HCT116 (cell line): ENCODE results near the gene RCC2. TPM values are rescaled to one million over a fixed set of nuclear protein-coding genes. Genes with fewer than 3 reads are reported as not detected.

Experiments used
- ATAC-seq: fragments of 200-7000 bp; cut with Tn5 transposase; 2 replicates; pipeline ENCODE4 v1.9.1; 2020; ENCODE audit warnings: mild to moderate bottlenecking, moderate library complexity
- BruUV-seq: library from RNA; stranded (reverse); fragments of 400-500 nt; replicated peaks from 2 replicates; lab custom pipeline; 2021; lab: Mats Ljungman, UMichigan
- CTCF ChIA-PET: fragments of 300-600 bp; sonication (Branson Sonifier 250); formaldehyde crosslinking; loops from one replicate; lab custom pipeline; 2021; ENCODE audit warnings: antibody characterized with exemption; lab: Charles Lee
- POLR2A ChIA-PET: fragments of 300-600, 350-600 bp; sonication (Branson Sonifier 250); formaldehyde crosslinking; loops from one replicate; lab custom pipeline; 2021; ENCODE audit warnings: antibody characterized with exemption; lab: Charles Lee
- RAD21 ChIA-PET, 2 experiments: fragments of 300-600 bp; sonication (Branson Sonifier 250); formaldehyde crosslinking; loops; one replicate each; lab custom pipeline; 2023; ENCODE audit warnings: low total read pairs in 2 of 2; ENCODE audit not compliant: uncharacterized antibody in 2 of 2, unreplicated experiment in 2 of 2, low non-redundant PET in 1 of 2; lab: Charles Lee
- DNase-seq: peaks from one replicate; pipeline ENCODE4 v3.0.0-alpha.2; 2010; ENCODE audit warnings: low read depth, low spot score
- H2AFZ ChIP-seq: fragments of 200-600 bp; shearing (Covaris generic), sonication (generic); 2 replicates; pipeline ENCODE4 v1.6.1; 2017; ENCODE audit warnings: low read depth, mixed run types, mixed read lengths, antibody characterized with exemption, low read length; ENCODE audit not compliant: poor library complexity, severe bottlenecking
- H3K27ac ChIP-seq: 2 replicates; pipeline ENCODE4 v1.5.1; 2012; ENCODE audit warnings: low read depth, low read length
- H3K27me3 ChIP-seq: fragments of 200-600 bp; sonication (generic); 2 replicates; pipeline ENCODE4 v1.6.1; 2016; ENCODE audit warnings: mixed run types, low read length, mixed read lengths; ENCODE audit not compliant: insufficient read depth
- H3K36me3 ChIP-seq, 2 experiments: fragments of 200-500 bp in 1 of 2; fragments of 200-600 bp in 1 of 2; sonication (Bioruptor generic) in 1 of 2; sonication (generic) in 1 of 2; 2 replicates each; pipeline versions ENCODE4 v1.5.1 to v1.6.1; 2014 to 2016; ENCODE audit warnings: low read length in 2 of 2, inconsistent platforms in 1 of 2, mixed read lengths in 1 of 2, mixed run types in 1 of 2; ENCODE audit not compliant: insufficient read depth in 2 of 2, control insufficient read depth in 1 of 2
- H3K4me1 ChIP-seq, 2 experiments: fragments of 200-600 bp in 1 of 2; sonication (generic) in 1 of 2; 2 replicates each; pipeline versions ENCODE4 v1.5.1 to v1.6.1; 2012 to 2017; ENCODE audit warnings: low read length in 2 of 2, inconsistent platforms in 1 of 2, mild to moderate bottlenecking in 1 of 2, mixed read lengths in 1 of 2, mixed run types in 1 of 2, moderate library complexity in 1 of 2; ENCODE audit not compliant: insufficient read depth in 2 of 2, control insufficient read depth in 1 of 2
- H3K4me2 ChIP-seq: fragments of 200-600 bp; sonication (generic); 2 replicates; pipeline ENCODE4 v1.6.1; 2017; ENCODE audit warnings: mixed run types, low read length, mixed read lengths
- H3K4me3 ChIP-seq, 2 experiments: fragments of 200-600 bp in 1 of 2; sonication (generic) in 1 of 2; replicated peaks in 1 of 2; 2 replicates each; pipeline ENCODE4 v1.5.1; 2011 to 2016; ENCODE audit warnings: low read length in 2 of 2, control low read depth in 1 of 2, low read depth in 1 of 2, mild to moderate bottlenecking in 1 of 2, mixed read lengths in 1 of 2, mixed run types in 1 of 2
- H3K79me2 ChIP-seq: fragments of 200-600 bp; sonication (generic); 2 replicates; pipeline ENCODE4 v1.6.1; 2017; ENCODE audit warnings: mild to moderate bottlenecking, mixed run types, low read length, moderate library complexity, mixed read lengths; ENCODE audit not compliant: insufficient read depth
- H3K9ac ChIP-seq: fragments of 200-600 bp; sonication (generic); 2 replicates; pipeline ENCODE4 v1.6.1; 2016; ENCODE audit warnings: low read length, mixed read lengths
- H3K9me2 ChIP-seq: fragments of 200-600 bp; sonication (generic), shearing (Covaris generic); 2 replicates; pipeline ENCODE4 v1.6.1; 2017; ENCODE audit warnings: mixed run types, mild to moderate bottlenecking, moderate library complexity; ENCODE audit not compliant: insufficient read depth
- H3K9me3 ChIP-seq, 2 experiments: fragments of 200-500 bp in 1 of 2; fragments of 200-600 bp in 1 of 2; sonication (Bioruptor generic) in 1 of 2; sonication (generic) in 1 of 2; 2 replicates each; pipeline ENCODE4 v1.6.1; 2014 to 2017; ENCODE audit warnings: low read length in 2 of 2, mixed read lengths in 2 of 2, inconsistent platforms in 1 of 2, low read depth in 1 of 2, mild to moderate bottlenecking in 1 of 2, mixed run types in 1 of 2, moderate library complexity in 1 of 2; ENCODE audit not compliant: control insufficient read depth in 1 of 2, insufficient read depth in 1 of 2
- H4K20me1 ChIP-seq: fragments of 200-600 bp; sonication (generic), shearing (Covaris generic); 2 replicates; pipeline ENCODE4 v1.6.1; 2017; ENCODE audit warnings: mixed run types, mild to moderate bottlenecking, moderate library complexity; ENCODE audit not compliant: insufficient read depth
- EGR1 ChIP-seq: IDR thresholded peaks from 2 replicates; pipeline ENCODE4 v1.6.1; 2012; ENCODE audit warnings: low read depth
- POLR2A ChIP-seq: IDR thresholded peaks from 2 replicates; pipeline ENCODE4 v1.7.0; 2011; ENCODE audit warnings: borderline replicate concordance; ENCODE audit not compliant: insufficient read depth, insufficient read length; ENCODE audit errors: extremely low read depth
- POLR2AphosphoS5 ChIP-seq: IDR thresholded peaks from 2 replicates; pipeline ENCODE4 v1.6.1; 2011; ENCODE audit warnings: mild to moderate bottlenecking, low read depth, low read length, moderate library complexity
- TCF7L2 ChIP-seq: IDR thresholded peaks from 2 replicates; pipeline ENCODE4 v1.7.0; 2011; ENCODE audit warnings: borderline replicate concordance, inconsistent platforms; ENCODE audit not compliant: insufficient read depth, insufficient read length; ENCODE audit errors: extremely low read depth
- intact Hi-C: fragments of 100-400 bp; cut with micrococcal nuclease; formaldehyde crosslinking; loops from 2 replicates; pipeline ENCODE4 v1.10.0; 2022
- total RNA-seq: library from RNA; stranded (reverse); gene quantifications from one replicate; pipeline ENCODE4 v1.2.1, GENCODE V29; 2021; ENCODE audit not compliant: unreplicated experiment

The RCC2 gene
- total RNA-seq, 1 experiment from 2014 or later: 178 TPM

DNA sequence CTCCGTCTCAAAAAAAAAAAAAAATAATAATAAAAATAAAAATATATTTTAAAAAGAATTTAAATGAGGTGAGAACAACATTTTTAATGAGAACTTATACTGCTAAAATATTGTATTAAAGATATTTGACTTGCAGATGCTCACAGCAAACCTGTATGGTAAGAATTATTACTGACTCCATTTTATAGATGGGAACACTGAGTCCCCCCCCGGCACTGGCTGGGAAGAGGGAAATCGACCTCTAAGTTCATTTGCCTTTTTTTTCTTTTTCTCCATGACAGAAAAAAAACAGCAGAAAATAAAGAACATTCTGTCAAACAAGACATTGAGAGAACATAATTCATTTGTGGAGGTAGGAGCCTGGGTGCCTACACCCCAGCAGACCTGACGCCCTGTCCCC lies 80.9 kb downstream of the RCC2 start:
- TF ChIP-seq POLR2AphosphoS5: no peak
- no peak for TF ChIP-seq TCF7L2
- no peak for TF ChIP-seq EGR1
- TF ChIP-seq POLR2A: no peak
- CTCF ChIA-PET: no interaction called here
- Histone ChIP-seq H3K9me2 (no peaks in the 10 kb centered on the region), H3K4me2 (no peak overlapping the region), H3K27ac (no peak overlapping the region), H4K20me1 (no peaks in the 10 kb centered on the region), H2AFZ (no peak overlapping the region), H3K9ac (no peak overlapping the region), H3K79me2 (no peaks in the 10 kb centered on the region), H3K4me3 (no peak overlapping the region), H3K9me3 (no peaks in the 10 kb centered on the region), H3K27me3 (no peaks in the 10 kb centered on the region), H3K36me3 (no peaks in the 10 kb centered on the region), H3K4me1 (no peaks in the 10 kb centered on the region)
- DNase-seq (no peak), ATAC-seq (no peak)
- no TSS peak for BruUV-seq
- RAD21 ChIA-PET: no interaction called here
- intact Hi-C loops: no loop called here
- POLR2A ChIA-PET: no interaction called here

Other genes starting within 250 kb of the RCC2 start
- 0.37 TPM for gene PADI1, start 234.5 kb downstream of the RCC2 start, total RNA-seq
- 0.93 TPM for gene PADI3, start 190.6 kb downstream of the RCC2 start, total RNA-seq
- gene PADI4, start 131.5 kb downstream of the RCC2 start, total RNA-seq: 0.44 TPM
- gene PADI6, start 67.5 kb downstream of the RCC2 start, total RNA-seq: not detected
- 14.7 TPM for gene ARHGEF10L, start 100.0 kb upstream of the RCC2 start, total RNA-seq